HG03097 (cell line): ENCODE measurements around the gene SIRT7.
A peak's percentile ranks its signal among the peaks of the same experiment; 100 is the strongest.

Experiments
- ATAC-seq: cut with Tn5 transposase; IDR thresholded peaks from one replicate; pipeline ENCODE4 v1.9.1; 2021; ENCODE audit not compliant: unreplicated experiment, low FRiP score

SIRT7 gene

GRCh38 chr17:81921996-81922565 lies 4.1 kb upstream of the SIRT7 start:
- ATAC-seq, result no peak

- ATAC-seq, result no peak
Measured at GRCh38 chr17:81921537-81921862, 3.5 kb upstream of the SIRT7 start.

- ATAC-seq, result no peak
Measured at GRCh38 chr17:81920612-81921536, 2.9 kb upstream of the SIRT7 start.

GRCh38 chr17:81918832-81919545 lies 1.0 kb upstream of the SIRT7 start:
- no peak for ATAC-seq

- peak; percentile 11 for ATAC-seq
Measured at GRCh38 chr17:81918333-81918669, 325 bp upstream of the SIRT7 start.

- no peak for ATAC-seq
Measured at GRCh38 chr17:81916234-81917001, 1.6 kb downstream of the SIRT7 start.

GRCh38 chr17:81915331-81915730 lies 2.6 kb downstream of the SIRT7 start:
- ATAC-seq, result no peak

- no peak for ATAC-seq
Measured at GRCh38 chr17:81914103-81914850, 3.7 kb downstream of the SIRT7 start.

GRCh38 chr17:81913394-81914102 lies 4.4 kb downstream of the SIRT7 start:
- no peak for ATAC-seq

- no peak for ATAC-seq
Measured at GRCh38 chr17:81912441-81913309, 5.3 kb downstream of the SIRT7 start.

- ATAC-seq, result no peak
Measured at GRCh38 chr17:81911969-81912368, 6.0 kb downstream of the SIRT7 start.

- ATAC-seq, result peak; percentile 51
Measured at GRCh38 chr17:81911277-81911961, 6.6 kb downstream of the SIRT7 start, which contains the start of gene PCYT2. PCYT2 (minus strand) TSS chr17:81911399; CDS start chr17:81911355, 44 bp downstream.

GRCh38 chr17:81910840-81911276 lies 7.1 kb downstream of the SIRT7 start:
- ATAC-seq, result peak; percentile 26

- ATAC-seq, result no peak
Measured at GRCh38 chr17:81909966-81910839, 7.8 kb downstream of the SIRT7 start.

- no peak for ATAC-seq
Measured at GRCh38 chr17:81909231-81909630, 8.7 kb downstream of the SIRT7 start.

GRCh38 chr17:81908793-81909192 lies 9.2 kb downstream of the SIRT7 start:
- no peak for ATAC-seq
